Renal cortical epithelial cell (primary cell): ENCODE data around the gene JARID2. TPM values are rescaled to one million over a fixed set of nuclear protein-coding genes. Genes with fewer than 3 reads are reported as not detected.

Source experiments
- DNase-seq: peaks from one replicate; pipeline ENCODE4 v3.0.0-alpha.2; 2011; ENCODE audit warnings: low read depth
- total RNA-seq: library from RNA; depleted of rRNA; stranded (reverse); fragments of >200 nt; gene quantifications from 2 replicates; pipeline ENCODE4 v1.2.3, GENCODE V29; 2014

The JARID2 gene
- total RNA-seq, 1 donor from 2014 or later: 8.5 TPM

DNA sequence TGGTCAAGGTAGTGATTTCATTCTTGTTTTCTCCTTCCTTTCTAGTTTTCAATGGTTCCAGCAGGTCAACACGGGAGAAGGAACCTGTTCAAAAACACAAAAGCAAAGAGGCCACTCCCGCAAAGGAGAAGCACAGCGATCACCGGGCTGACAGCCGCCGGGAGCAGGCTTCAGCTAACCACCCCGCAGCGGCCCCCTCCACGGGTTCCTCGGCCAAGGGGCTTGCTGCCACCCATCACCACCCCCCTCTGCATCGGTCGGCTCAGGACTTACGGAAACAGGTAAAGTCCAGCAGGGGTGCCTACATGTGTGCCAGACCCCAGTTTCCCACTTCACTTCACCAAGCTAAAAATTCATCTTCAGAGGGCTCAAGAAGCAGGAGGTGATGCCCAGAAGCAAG lies 241.4 kb downstream of the JARID2 start:
- no peak for DNase-seq

GRCh38 chr6:15489261-15489962 lies 243.5 kb downstream of the JARID2 start:
- no peak for DNase-seq

DNA sequence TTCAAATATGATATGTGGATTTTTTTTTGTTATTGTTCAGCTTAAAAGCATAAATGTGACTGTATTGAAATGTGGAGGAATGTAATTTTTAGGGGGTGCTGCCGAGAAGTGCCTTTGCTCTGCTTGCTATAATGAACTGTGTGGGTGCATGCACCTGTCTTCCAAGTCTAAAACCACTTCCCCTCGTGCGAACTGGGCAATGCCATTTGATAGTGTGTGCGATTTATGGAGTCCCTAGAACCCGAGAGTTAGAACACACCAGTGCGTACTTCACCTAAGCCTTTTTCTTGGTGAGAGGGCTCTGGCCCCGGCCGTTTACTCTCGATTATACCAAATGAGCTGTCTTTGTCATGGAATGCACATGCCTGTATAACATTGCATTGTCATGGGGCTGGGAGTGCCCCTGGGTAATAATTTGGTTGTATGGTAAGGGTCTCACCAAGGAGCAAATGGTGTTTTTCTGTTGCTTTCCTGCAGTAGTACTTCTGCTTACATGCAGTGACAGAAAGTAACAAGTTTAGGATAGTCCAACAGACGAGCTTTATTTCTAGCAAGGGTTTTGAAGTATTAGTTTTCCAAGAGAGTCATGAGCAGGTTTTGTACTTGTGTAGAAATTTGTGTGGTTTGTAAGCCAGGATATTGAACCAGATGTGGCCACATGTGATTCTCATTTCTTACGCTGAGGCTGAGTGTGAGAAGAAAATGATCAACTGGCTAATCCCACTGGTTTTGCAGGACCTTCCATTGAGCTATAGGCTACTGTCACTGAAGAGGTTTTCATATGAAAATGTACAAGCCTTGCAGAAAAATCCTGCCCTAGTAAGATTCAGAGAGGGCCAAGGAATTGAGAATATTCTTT lies 244.6 kb downstream of the JARID2 start:
- DNase-seq: no peak

GRCh38 chr6:15491255-15491985 lies 245.6 kb downstream of the JARID2 start:
- DNase-seq: peak; percentile 50

DNA sequence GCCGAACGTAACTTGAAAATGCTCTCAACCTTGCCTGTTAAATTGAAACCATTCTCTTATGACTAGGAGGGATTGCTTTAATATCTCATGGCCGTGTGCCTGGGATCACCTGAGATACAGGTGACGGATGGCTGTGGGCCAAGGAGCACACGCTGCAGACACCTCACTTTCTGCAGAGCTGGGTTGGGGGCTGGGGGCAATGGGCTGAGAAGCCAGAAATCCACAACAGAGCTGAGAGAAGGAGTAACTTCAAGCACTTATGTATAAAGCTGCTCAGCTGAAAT lies 246.1 kb downstream of the JARID2 start:
- DNase-seq: no peak

DNA sequence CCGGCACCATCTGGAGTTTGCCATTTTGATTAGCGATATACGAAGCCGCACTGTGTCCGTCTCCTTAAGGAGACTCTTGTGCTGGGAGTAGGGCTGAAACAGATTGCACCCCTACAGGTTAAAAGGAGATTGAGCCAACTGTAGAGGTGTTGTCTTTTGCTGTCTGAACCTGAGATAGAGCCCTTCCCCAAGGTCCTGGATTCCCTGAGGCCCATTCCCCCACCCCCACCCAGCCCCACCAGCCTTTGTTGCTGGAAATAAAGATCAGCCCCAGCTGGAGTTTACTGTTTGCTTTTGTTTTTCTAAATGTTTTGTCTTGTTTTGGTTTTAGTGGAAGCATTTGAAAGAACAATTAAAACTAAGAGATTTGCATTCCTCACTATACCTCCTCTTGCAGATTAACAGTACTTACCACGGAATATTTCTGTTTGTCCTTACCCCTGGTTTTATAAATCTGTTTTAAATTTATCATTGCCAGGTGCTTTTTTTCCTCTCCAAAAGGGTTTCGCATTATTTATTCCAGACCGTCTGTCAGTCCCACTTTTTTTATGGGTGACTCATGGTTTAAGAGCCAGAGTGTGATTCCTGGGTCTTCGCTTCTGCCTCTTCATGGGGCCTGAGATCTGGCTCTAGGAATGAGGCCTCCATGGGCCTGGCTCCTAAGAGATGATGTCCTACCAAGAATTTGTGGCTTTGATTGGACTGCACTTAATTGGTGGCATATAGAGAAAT lies 247.7 kb downstream of the JARID2 start:
- no peak for DNase-seq

- no peak for DNase-seq
These were observed 249.6 kb downstream of the JARID2 start for GRCh38 chr6:15495375-15495901.

DNA sequence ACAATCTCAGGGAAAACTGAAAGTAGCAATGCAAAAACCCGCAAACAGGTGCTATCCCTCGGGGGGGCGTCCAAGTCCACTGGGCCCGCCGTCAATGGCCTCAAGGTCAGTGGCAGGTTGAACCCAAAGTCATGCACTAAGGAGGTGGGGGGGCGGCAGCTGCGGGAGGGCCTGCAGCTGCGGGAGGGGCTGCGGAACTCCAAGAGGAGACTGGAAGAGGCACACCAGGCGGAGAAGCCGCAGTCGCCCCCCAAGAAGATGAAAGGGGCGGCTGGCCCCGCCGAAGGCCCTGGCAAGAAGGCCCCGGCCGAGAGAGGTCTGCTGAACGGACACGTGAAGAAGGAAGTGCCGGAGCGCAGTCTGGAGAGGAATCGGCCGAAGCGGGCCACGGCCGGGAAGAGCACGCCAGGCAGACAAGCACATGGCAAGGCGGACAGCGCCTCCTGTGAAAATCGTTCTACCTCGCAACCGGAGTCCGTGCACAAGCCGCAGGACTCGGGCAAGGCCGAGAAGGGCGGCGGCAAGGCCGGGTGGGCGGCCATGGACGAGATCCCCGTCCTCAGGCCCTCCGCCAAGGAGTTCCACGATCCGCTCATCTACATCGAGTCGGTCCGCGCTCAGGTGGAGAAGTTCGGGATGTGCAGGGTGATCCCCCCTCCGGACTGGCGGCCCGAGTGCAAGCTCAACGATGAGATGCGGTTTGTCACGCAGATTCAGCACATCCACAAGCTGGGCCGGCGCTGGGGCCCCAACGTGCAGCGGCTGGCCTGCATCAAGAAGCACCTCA lies 250.7 kb downstream of the JARID2 start:
- no peak for DNase-seq

GRCh38 chr6:15498640-15499039 lies 252.8 kb downstream of the JARID2 start:
- no peak for DNase-seq

DNA sequence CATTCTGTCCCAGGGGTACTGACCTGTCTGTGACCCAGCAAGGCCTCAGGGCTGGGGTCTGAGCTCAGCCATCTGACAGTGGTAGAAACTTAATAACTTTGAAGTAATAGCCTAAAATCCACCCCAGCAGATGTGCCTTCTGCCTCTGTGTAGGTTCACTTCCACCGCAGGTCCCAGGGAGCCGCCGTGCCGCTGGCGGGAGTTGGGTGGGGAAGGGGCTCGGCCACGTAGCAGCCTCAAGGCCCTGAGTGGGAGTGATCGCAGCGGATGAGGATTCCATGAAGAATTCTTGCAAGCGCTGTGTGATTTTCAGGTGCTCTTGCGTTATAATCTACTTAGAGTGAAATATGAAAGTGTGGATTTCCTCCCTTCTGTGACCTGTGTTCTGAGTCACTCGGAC lies 253.3 kb downstream of the JARID2 start:
- no peak for DNase-seq

GRCh38 chr6:15499591-15499990 lies 253.7 kb downstream of the JARID2 start:
- no peak for DNase-seq

DNA sequence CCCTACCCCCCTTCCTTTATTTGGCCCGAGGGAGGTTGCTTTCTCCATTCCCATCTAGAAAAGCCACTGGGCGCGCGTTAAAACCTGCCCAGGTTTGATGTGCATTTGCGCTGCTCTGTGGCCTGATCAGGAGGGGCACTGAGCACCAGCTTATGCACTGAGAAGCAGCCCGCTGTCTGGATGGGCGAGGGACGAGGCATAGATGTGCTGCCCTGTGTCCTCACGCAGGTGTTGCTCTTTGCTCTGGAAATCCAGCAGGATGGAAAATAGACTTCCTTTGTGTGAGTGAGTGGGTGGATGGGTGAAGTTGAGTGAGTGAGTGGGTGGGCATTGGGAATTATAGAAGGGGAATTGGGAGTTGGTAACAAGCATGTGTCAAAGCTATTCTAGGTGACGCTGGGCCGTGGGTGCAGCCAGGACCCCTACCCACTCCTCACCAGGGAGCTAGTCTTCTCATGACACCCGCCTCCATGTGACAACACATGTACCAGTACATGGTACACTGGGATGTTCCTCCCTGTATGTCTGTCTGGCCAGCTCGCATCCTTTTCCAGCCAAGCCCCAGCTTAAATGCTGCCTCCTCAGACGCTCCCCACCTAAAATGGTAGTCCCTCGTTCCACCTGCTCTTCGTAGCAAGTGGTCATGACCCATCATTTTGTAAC lies 254.3 kb downstream of the JARID2 start:
- no peak for DNase-seq

- no peak for DNase-seq
These were observed 255.3 kb downstream of the JARID2 start for GRCh38 chr6:15500901-15501825.

- peak; percentile 79 for DNase-seq
These were observed 256.1 kb downstream of the JARID2 start for GRCh38 chr6:15501826-15502445.

- DNase-seq: no peak
These were observed 256.8 kb downstream of the JARID2 start for GRCh38 chr6:15502446-15503345.

- DNase-seq: no peak
These were observed 257.4 kb downstream of the JARID2 start for GRCh38 chr6:15503346-15503680.

DNA sequence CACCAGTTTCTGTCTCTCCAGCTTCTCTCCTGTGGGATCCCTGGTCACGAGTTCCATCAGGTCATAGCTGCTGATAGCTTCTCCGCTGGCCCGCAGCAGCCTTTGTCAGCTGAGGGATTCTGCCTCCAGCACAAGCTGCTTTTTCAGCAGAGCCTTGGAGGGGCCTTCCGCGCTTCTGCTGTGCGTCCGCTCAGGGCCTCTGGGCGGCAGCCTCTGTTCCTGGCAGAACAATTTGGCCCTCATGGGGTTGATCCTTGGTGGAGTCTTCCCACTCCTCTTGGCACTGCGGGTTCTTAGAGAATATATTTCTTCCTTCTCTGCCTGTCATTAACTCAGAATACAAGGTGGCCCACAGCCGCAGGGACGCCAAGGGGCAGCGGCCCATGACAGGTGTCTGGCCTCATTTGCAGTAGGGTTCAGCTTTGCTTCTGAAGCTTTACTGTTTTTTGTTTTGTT lies 258.2 kb downstream of the JARID2 start:
- peak; percentile 41 for DNase-seq
